ENCODE results near the gene KCNH1. TPM values are rescaled to one million over a fixed set of nuclear protein-coding genes. Genes with fewer than 3 reads are reported as not detected.

The KCNH1 gene
- total and polyA plus RNA-seq, 9 donors, result 0.11 to 0.46 TPM; not detected in 7

DNA sequence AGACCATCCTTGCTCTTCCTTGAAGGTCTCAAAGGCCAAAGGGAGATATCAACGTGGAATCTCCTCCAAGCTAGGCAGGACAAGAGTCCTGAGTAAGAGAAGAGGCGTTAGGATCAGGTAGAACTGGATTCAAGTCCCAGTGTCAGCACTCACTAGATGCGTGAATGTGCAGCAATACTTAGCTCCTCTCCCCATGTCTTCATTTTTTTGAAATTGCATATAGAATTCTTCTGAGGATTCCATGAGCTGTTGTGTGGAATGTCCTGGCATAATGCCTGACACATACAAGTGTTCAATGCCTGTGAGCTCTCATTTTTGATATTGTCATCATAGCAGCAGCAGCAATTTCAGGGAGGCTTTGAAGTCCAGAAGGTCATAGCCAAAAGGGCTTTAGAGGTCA lies 333.2 kb downstream of the KCNH1 start:
- intact Hi-C loops (cut with DNase I), result no loop called here
- H3K36me3 ChIP-seq, result no peaks in the 10 kb centered on the region
- H3K4me1 ChIP-seq (ENCODE audit: insufficient read depth), result no peaks in the 10 kb centered on the region
- no peak overlapping the region for H3K4me3 ChIP-seq
- H3K27ac ChIP-seq, result no peak overlapping the region
- no peak for DNase-seq
- 52 to 54% (median 52%) methylated on average over 3 of the region's 3 CpGs for WGBS, 3 donors
- TF ChIP-seq CTCF (IDR thresholded peaks at IDR 0.05), result no peak
- TF ChIP-seq EP300 (IDR thresholded peaks at IDR 0.05), result no peak
- no peak for TF ChIP-seq POLR2A (IDR thresholded peaks at IDR 0.05)
- no peaks in the 10 kb centered on the region for H3K27me3 ChIP-seq
- no peaks in the 10 kb centered on the region for H3K9me3 ChIP-seq

GRCh38 chr1:210800301-210800700 lies 333.6 kb downstream of the KCNH1 start:
- 49 to 73% (median 54%) methylated on average over 4 of the region's 4 CpGs for WGBS, 3 donors
- Histone ChIP-seq H3K36me3 (no peaks in the 10 kb centered on the region), H3K9me3 (no peaks in the 10 kb centered on the region), H3K27ac (no peak overlapping the region), H3K27me3 (no peaks in the 10 kb centered on the region), H3K4me1 (ENCODE audit: insufficient read depth) (no peaks in the 10 kb centered on the region), H3K4me3 (no peak overlapping the region)
- DNase-seq, result no peak
- intact Hi-C loops (cut with DNase I), result no loop called here
- no peak for TF ChIP-seq EP300 (IDR thresholded peaks at IDR 0.05)
- TF ChIP-seq POLR2A (IDR thresholded peaks at IDR 0.05), result no peak
- TF ChIP-seq CTCF (IDR thresholded peaks at IDR 0.05), result no peak

DNA sequence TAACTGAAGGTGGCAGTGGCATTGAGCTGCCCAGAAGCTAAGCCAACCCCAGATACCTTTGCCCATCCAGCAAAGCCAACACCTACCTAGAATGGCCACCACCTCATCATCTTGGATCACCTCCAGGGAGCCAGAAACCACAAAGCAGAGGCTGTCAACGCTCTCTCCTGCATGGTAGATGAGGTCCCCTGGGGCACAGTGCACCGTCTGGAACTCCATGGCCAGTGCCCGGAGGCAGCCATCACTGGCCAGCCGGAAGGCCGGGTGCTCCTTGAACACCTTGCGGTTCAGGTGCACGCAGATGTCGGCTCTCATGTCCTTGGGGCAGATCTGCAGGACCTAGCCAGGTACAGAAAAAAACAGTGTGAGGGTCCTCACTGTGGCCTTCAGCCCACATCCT lies 336.5 kb downstream of the KCNH1 start:
- Histone ChIP-seq H3K27me3 (no peaks in the 10 kb centered on the region), H3K4me1 (ENCODE audit: insufficient read depth) (no peaks in the 10 kb centered on the region), H3K9me3 (no peaks in the 10 kb centered on the region), H3K36me3 (no peaks in the 10 kb centered on the region), H3K4me3 (no peak overlapping the region), H3K27ac (no peak overlapping the region)
- DNase-seq, result no peak
- WGBS, 3 donors, result 87% methylated on average over 7 to 8 of the region's 8 CpGs
- no peak for TF ChIP-seq CTCF (IDR thresholded peaks at IDR 0.05)
- TF ChIP-seq POLR2A (IDR thresholded peaks at IDR 0.05), result no peak
- intact Hi-C loops (cut with DNase I), result no loop called here

- 83 to 91% (median 86%) methylated on average over 5 of the region's 5 CpGs for WGBS, 3 donors
- no peaks in the 10 kb centered on the region for H3K4me1 ChIP-seq (ENCODE audit: insufficient read depth)
Observed at GRCh38 chr1:210796421-210796820, 337.5 kb downstream of the KCNH1 start.

More at GRCh38 chr1:210796421-210796820, 337.5 kb downstream of the KCNH1 start:
- Histone ChIP-seq H3K36me3 (no peaks in the 10 kb centered on the region), H3K9me3 (no peaks in the 10 kb centered on the region), H3K27ac (no peak overlapping the region), H3K27me3 (no peaks in the 10 kb centered on the region), H3K4me3 (no peak overlapping the region)
- TF ChIP-seq POLR2A (IDR thresholded peaks at IDR 0.05), result no peak
- no peak for TF ChIP-seq CTCF (IDR thresholded peaks at IDR 0.05)
- no peak for TF ChIP-seq EP300 (IDR thresholded peaks at IDR 0.05)
- intact Hi-C loops (cut with DNase I), result no loop called here
- DNase-seq, result no peak
